Head of caudate nucleus (tissue), 42 donors: ENCODE measurements around the gene RPE65.

ENCODE experiments used
- DNase-seq, 42 donors: peaks; one replicate each; pipeline versions ENCODE4 v3.0.0 to v3.0.0-alpha.2; 2020 to 2021; ENCODE audit warnings: mixed read lengths in 7 of 42
- intact Hi-C: fragments of 100-400 bp; cut with DNase I; formaldehyde crosslinking; loops from one replicate; pipeline ENCODE4 v1.15.0; 2022

The RPE65 gene

GRCh38 chr1:68383092-68383491 is 66.7 kb downstream of the RPE65 start:
- intact Hi-C loops, result no loop called here
- no peak for DNase-seq

GRCh38 chr1:68379085-68379478 is 70.7 kb downstream of the RPE65 start:
- DNase-seq, result no peak
- intact Hi-C loops, result no loop called here
